IPS DF 6.9 (cell line): Measurements from ENCODE around the gene CFAP58.

ENCODE experiments used
- DNase-seq: peaks from one replicate; pipeline ENCODE4 v3.0.0-alpha.2; 2013; ENCODE audit warnings: low read depth, low spot score
- H3K27ac ChIP-seq: one replicate; pipeline ENCODE4 v1.5.1; 2013; ENCODE audit warnings: low read length, control low read depth
- H3K27me3 ChIP-seq: 2 replicates; pipeline ENCODE4 v1.6.1; 2013; ENCODE audit warnings: mild to moderate bottlenecking, low read length; ENCODE audit not compliant: control insufficient read depth, insufficient read depth
- H3K36me3 ChIP-seq: 2 replicates; pipeline ENCODE4 v1.6.1; 2013; ENCODE audit warnings: low read length; ENCODE audit not compliant: control insufficient read depth, insufficient read depth
- H3K4me1 ChIP-seq: 2 replicates; pipeline ENCODE4 v1.6.1; 2013; ENCODE audit warnings: low read length; ENCODE audit not compliant: control insufficient read depth, insufficient read depth
- H3K4me3 ChIP-seq: 2 replicates; pipeline ENCODE4 v1.5.1; 2013; ENCODE audit warnings: mild to moderate bottlenecking, low read length
- H3K9me3 ChIP-seq: 2 replicates; pipeline ENCODE4 v1.6.1; 2013; ENCODE audit warnings: low read length, inconsistent platforms; ENCODE audit not compliant: control insufficient read depth, insufficient read depth
- WGBS: extraction: QIAGEN DNeasy Blood & Tissue Kit; methylation state at CpG from one replicate; pipeline ENCODE4 v1.1.7; 2013; ENCODE audit warnings: mixed read lengths, missing lambda C conversion rate; ENCODE audit not compliant: insufficient read length, insufficient coverage; 5-methylcytosine and 5-hydroxymethylcytosine counted together

CFAP58 gene

GRCh38 chr10:104415526-104416165 is 62.0 kb downstream of the CFAP58 start:
- Histone ChIP-seq H3K27me3 (no peaks in the 10 kb centered on the region), H3K4me3 (no peak overlapping the region), H3K9me3 (no peaks in the 10 kb centered on the region), H3K27ac (no peak overlapping the region), H3K4me1 (0 out of 2 replicates have a peak, but pooled peaks cover 3% of the 10 kb centered on the region), H3K36me3 (no peaks in the 10 kb centered on the region)
- DNase-seq = no peak
- WGBS = no CpG with 5 or more reads among the region's 7 CpGs

GRCh38 chr10:104416851-104417250 is 63.2 kb downstream of the CFAP58 start:
- no CpG with 5 or more reads among the region's 1 CpG for WGBS
- H3K27me3 ChIP-seq = no peaks in the 10 kb centered on the region
- H3K27ac ChIP-seq = no peak overlapping the region
- H3K4me3 ChIP-seq = no peak overlapping the region
- no peaks in the 10 kb centered on the region for H3K36me3 ChIP-seq
- H3K9me3 ChIP-seq = no peaks in the 10 kb centered on the region
- no peak for DNase-seq
- H3K4me1 ChIP-seq = 0 out of 2 replicates have a peak, but pooled peaks cover 3% of the 10 kb centered on the region

- Histone ChIP-seq H3K4me1 (0 out of 2 replicates have a peak, but pooled peaks cover 3% of the 10 kb centered on the region), H3K9me3 (no peaks in the 10 kb centered on the region), H3K27me3 (no peaks in the 10 kb centered on the region), H3K4me3 (no peak overlapping the region), H3K27ac (no peak overlapping the region), H3K36me3 (no peaks in the 10 kb centered on the region)
- no CpG with 5 or more reads among the region's 6 CpGs for WGBS
- no peak for DNase-seq
These were observed 64.1 kb downstream of the CFAP58 start for GRCh38 chr10:104417637-104418292.

- Histone ChIP-seq H3K4me3 (no peak overlapping the region), H3K36me3 (no peaks in the 10 kb centered on the region), H3K9me3 (no peaks in the 10 kb centered on the region), H3K27ac (no peak overlapping the region), H3K27me3 (no peaks in the 10 kb centered on the region), H3K4me1 (peaks cover 2% of the 10 kb centered on the region; the same call in 1 of the 2 replicates)
- DNase-seq = no peak
- no CpG with 5 or more reads among the region's 1 CpG for WGBS
These were observed 71.1 kb downstream of the CFAP58 start for GRCh38 chr10:104424719-104425118.

- no peak for DNase-seq
- Histone ChIP-seq H3K27me3 (no peaks in the 10 kb centered on the region), H3K27ac (no peak overlapping the region), H3K4me3 (no peak overlapping the region), H3K9me3 (no peaks in the 10 kb centered on the region), H3K36me3 (no peaks in the 10 kb centered on the region), H3K4me1 (peaks cover 2% of the 10 kb centered on the region; the same call in 1 of the 2 replicates)
- WGBS = no CpG with 5 or more reads among the region's 5 CpGs
These were observed 74.4 kb downstream of the CFAP58 start for GRCh38 chr10:104427989-104428388.

GRCh38 chr10:104429846-104430245 is 76.2 kb downstream of the CFAP58 start:
- H3K36me3 ChIP-seq = no peaks in the 10 kb centered on the region
- no peaks in the 10 kb centered on the region for H3K9me3 ChIP-seq
- no peak overlapping the region for H3K27ac ChIP-seq
- H3K4me1 ChIP-seq = peaks cover 2% of the 10 kb centered on the region; the same call in 1 of the 2 replicates
- WGBS = no CpG with 5 or more reads among the region's 3 CpGs
- H3K27me3 ChIP-seq = no peaks in the 10 kb centered on the region
- no peak for DNase-seq
- no peak overlapping the region for H3K4me3 ChIP-seq

- Histone ChIP-seq H3K36me3 (no peaks in the 10 kb centered on the region), H3K4me1 (peaks cover 2% of the 10 kb centered on the region; the same call in 1 of the 2 replicates), H3K27me3 (no peaks in the 10 kb centered on the region), H3K9me3 (no peaks in the 10 kb centered on the region), H3K27ac (no peak overlapping the region), H3K4me3 (no peak overlapping the region)
- no peak for DNase-seq
- no CpG with 5 or more reads among the region's 3 CpGs for WGBS
These were observed 76.7 kb downstream of the CFAP58 start for GRCh38 chr10:104430360-104430759.

- no peak overlapping the region for H3K4me3 ChIP-seq
- no CpG with 5 or more reads among the region's 3 CpGs for WGBS
These were observed 80.0 kb downstream of the CFAP58 start for GRCh38 chr10:104433669-104434068.

GRCh38 chr10:104434601-104435000 is 81.0 kb downstream of the CFAP58 start:
- no CpG with 5 or more reads among the region's 1 CpG for WGBS
- no peaks in the 10 kb centered on the region for H3K27me3 ChIP-seq
- no peak overlapping the region for H3K4me3 ChIP-seq
- no peaks in the 10 kb centered on the region for H3K4me1 ChIP-seq
- no peak overlapping the region for H3K27ac ChIP-seq
- no peaks in the 10 kb centered on the region for H3K9me3 ChIP-seq
- no peak for DNase-seq
- no peaks in the 10 kb centered on the region for H3K36me3 ChIP-seq

More at GRCh38 chr10:104433669-104434068, 80.0 kb downstream of the CFAP58 start:
- Histone ChIP-seq H3K27me3 (no peaks in the 10 kb centered on the region), H3K27ac (no peak overlapping the region), H3K36me3 (no peaks in the 10 kb centered on the region), H3K9me3 (no peaks in the 10 kb centered on the region), H3K4me1 (peaks cover 2% of the 10 kb centered on the region; the same call in 1 of the 2 replicates)
- no peak for DNase-seq

- H3K27me3 ChIP-seq = no peaks in the 10 kb centered on the region
- no peak for DNase-seq
- no CpG with 5 or more reads among the region's 2 CpGs for WGBS
These were observed 82.2 kb downstream of the CFAP58 start for GRCh38 chr10:104435822-104436221.

More at GRCh38 chr10:104435822-104436221, 82.2 kb downstream of the CFAP58 start:
- H3K4me1 ChIP-seq = no peaks in the 10 kb centered on the region
- H3K4me3 ChIP-seq = no peak overlapping the region
- no peaks in the 10 kb centered on the region for H3K9me3 ChIP-seq
- H3K27ac ChIP-seq = no peak overlapping the region
- no peaks in the 10 kb centered on the region for H3K36me3 ChIP-seq
